ENCODE measurements around the gene HIBADH.

The HIBADH gene

GRCh38 chr7:27501001-27501400, 161.7 kb downstream of the HIBADH start:
- DNase-seq (ENCODE audit: low read depth in 2 of 2) = no peak
- TF ChIP-seq, protein P1, sequence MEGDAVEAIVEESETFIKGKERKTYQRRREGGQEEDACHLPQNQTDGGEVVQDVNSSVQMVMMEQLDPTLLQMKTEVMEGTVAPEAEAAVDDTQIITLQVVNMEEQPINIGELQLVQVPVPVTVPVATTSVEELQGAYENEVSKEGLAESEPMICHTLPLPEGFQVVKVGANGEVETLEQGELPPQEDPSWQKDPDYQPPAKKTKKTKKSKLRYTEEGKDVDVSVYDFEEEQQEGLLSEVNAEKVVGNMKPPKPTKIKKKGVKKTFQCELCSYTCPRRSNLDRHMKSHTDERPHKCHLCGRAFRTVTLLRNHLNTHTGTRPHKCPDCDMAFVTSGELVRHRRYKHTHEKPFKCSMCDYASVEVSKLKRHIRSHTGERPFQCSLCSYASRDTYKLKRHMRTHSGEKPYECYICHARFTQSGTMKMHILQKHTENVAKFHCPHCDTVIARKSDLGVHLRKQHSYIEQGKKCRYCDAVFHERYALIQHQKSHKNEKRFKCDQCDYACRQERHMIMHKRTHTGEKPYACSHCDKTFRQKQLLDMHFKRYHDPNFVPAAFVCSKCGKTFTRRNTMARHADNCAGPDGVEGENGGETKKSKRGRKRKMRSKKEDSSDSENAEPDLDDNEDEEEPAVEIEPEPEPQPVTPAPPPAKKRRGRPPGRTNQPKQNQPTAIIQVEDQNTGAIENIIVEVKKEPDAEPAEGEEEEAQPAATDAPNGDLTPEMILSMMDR (IDR thresholded peaks at IDR 0.05; ENCODE audit: low read depth, low read length) = no peak

DNA sequence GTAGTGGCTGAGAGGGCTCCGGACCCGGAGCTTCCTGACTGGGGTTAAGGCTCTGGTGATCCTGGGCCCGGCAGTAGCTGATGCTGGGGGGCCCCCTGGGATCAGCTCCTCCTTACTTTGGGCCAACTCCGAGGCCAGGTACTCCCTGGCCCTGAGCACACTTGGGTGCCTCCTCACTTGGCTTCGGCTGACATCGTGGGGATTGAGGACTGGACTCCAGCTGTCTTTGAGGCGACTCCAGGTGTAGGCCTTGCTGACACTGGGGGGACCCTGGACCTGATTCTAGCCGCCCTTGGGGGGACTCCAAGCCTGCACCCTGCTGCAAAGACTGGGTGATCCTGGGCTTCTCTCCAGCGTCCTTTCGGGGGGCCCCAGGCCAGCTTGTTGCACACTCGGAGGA, 170.5 kb downstream of the HIBADH start:
- TF ChIP-seq, protein P1 (IDR thresholded peaks at IDR 0.05; ENCODE audit: low read depth, low read length) = no peak
- DNase-seq (ENCODE audit: low read depth in 2 of 2) = no peak
- no peak overlapping the region for H3K4me3 ChIP-seq (replicated peaks in 1 of 2; ENCODE audit: low read depth in 2 of 2, low read length in 2 of 2)

More at GRCh38 chr7:27501001-27501400, 161.7 kb downstream of the HIBADH start:
- H3K4me3 ChIP-seq (replicated peaks in 1 of 2; ENCODE audit: low read depth in 2 of 2, low read length in 2 of 2) = no peak overlapping the region

GRCh38 chr7:27491534-27491933, 171.1 kb downstream of the HIBADH start:
- DNase-seq (ENCODE audit: low read depth in 2 of 2) = no peak
- TF ChIP-seq, protein P1 (IDR thresholded peaks at IDR 0.05; ENCODE audit: low read depth, low read length) = no peak
- no peak overlapping the region for H3K4me3 ChIP-seq (replicated peaks in 1 of 2; ENCODE audit: low read depth in 2 of 2, low read length in 2 of 2)

DNA sequence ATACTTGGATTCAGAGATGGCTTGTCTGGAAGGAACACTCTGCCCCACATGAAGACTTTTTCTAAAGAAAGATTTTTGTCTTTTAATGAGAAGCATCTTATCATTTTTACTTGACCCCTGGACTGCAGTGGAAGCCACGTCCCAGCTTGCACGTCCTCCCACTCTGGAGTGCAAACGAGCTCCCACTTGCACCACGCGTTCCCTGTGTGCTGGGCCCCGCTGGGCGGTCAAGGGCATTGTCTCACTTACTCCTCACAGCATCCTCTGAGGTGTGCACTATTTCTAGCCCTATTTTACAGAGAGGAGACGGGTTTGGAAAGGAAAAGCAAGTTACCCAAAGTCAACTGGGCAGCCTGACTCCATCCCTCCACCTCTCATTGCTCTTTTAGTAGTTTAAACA, 175.2 kb downstream of the HIBADH start:
- TF ChIP-seq, protein P1 (IDR thresholded peaks at IDR 0.05; ENCODE audit: low read depth, low read length) = no peak
- DNase-seq (ENCODE audit: low read depth in 2 of 2) = no peak
- no peak overlapping the region for H3K4me3 ChIP-seq (replicated peaks in 1 of 2; ENCODE audit: low read depth in 2 of 2, low read length in 2 of 2)

- TF ChIP-seq, protein P1 (IDR thresholded peaks at IDR 0.05; ENCODE audit: low read depth, low read length) = no peak
- DNase-seq (ENCODE audit: low read depth in 2 of 2) = no peak
- no peak overlapping the region for H3K4me3 ChIP-seq (replicated peaks in 1 of 2; ENCODE audit: low read depth in 2 of 2, low read length in 2 of 2)
These were observed 178.2 kb downstream of the HIBADH start for GRCh38 chr7:27484451-27484850.

DNA sequence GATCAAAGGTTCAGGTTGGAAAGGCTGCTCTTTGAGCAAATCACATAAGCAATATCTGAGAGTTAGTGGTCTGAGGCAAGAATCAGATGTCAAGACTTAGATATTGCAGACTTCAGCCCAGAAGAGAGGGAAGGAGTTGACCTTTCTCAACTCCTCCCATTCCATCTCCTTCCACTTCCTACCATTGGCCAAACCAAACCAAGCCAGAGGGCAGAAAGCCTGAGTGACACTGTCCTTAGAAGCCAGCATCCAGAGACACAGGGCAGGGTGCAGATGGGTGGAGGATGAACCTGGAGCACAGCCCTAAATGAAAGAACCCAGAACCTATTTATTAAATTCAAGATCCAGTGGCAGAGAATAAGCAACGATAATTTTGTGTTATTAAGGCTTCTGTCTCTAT, 180.5 kb downstream of the HIBADH start:
- no peak overlapping the region for H3K4me3 ChIP-seq (replicated peaks in 1 of 2; ENCODE audit: low read depth in 2 of 2, low read length in 2 of 2)
- TF ChIP-seq, protein P1 (IDR thresholded peaks at IDR 0.05; ENCODE audit: low read depth, low read length) = no peak
- DNase-seq (ENCODE audit: low read depth in 2 of 2) = no peak

- TF ChIP-seq, protein P1 (IDR thresholded peaks at IDR 0.05; ENCODE audit: low read depth, low read length) = no peak
- DNase-seq (ENCODE audit: low read depth in 2 of 2) = no peak
- H3K4me3 ChIP-seq (replicated peaks in 1 of 2; ENCODE audit: low read depth in 2 of 2, low read length in 2 of 2) = no peak overlapping the region
These were observed 184.1 kb downstream of the HIBADH start for GRCh38 chr7:27478556-27478955.

Data from cardiac fibroblast (primary cell).